HepG2 (cell line): ENCODE measurements around the gene USP7. TPM values are rescaled to one million over a fixed set of nuclear protein-coding genes. Genes with fewer than 3 reads are reported as not detected.

ENCODE experiments used
- AKAP8 ChIP-seq: sonication (generic); formaldehyde crosslinking; IDR thresholded peaks from 2 replicates; pipeline ENCODE4 v1.5.1; 2020; ENCODE audit warnings: mild to moderate bottlenecking, missing genetic modification reagents
- HCFC1 ChIP-seq: fragments of 150-350 bp; IDR thresholded peaks from 2 replicates; pipeline ENCODE4 v1.6.1; 2014; ENCODE audit warnings: low read depth, low read length
- KDM1A ChIP-seq: IDR thresholded peaks from 2 replicates; pipeline ENCODE4 v1.6.1; 2016; ENCODE audit warnings: missing compliant biosample characterization
- KDM2A ChIP-seq: sonication (generic); formaldehyde crosslinking; IDR thresholded peaks from 2 replicates; pipeline ENCODE4 v1.4.0; 2020; ENCODE audit warnings: low read depth, missing genetic modification reagents, borderline replicate concordance
- MAF1 ChIP-seq: sonication (generic); formaldehyde crosslinking; IDR thresholded peaks from 2 replicates; pipeline ENCODE4 v1.5.0; 2020; ENCODE audit warnings: missing genetic modification reagents, borderline replicate concordance
- MED8 ChIP-seq: sonication (generic); formaldehyde crosslinking; IDR thresholded peaks from 2 replicates; pipeline ENCODE4 v1.8.1; 2023; ENCODE audit warnings: mild to moderate bottlenecking, missing genetic modification reagents; ENCODE audit not compliant: insufficient replicate concordance
- PRMT3 ChIP-seq: sonication (generic); formaldehyde crosslinking; IDR thresholded peaks from 2 replicates; pipeline ENCODE4 v1.8.1; 2022; ENCODE audit warnings: low read depth, mild to moderate bottlenecking, moderate library complexity, missing genetic modification reagents, borderline replicate concordance
- RELA ChIP-seq: sonication (generic); formaldehyde crosslinking; IDR thresholded peaks from 2 replicates; pipeline ENCODE4 v1.4.0; 2020; ENCODE audit warnings: missing genetic modification reagents
- SIX1 ChIP-seq: sonication (generic); formaldehyde crosslinking; IDR thresholded peaks from 2 replicates; pipeline ENCODE4 v1.4.0; 2020; ENCODE audit warnings: missing genetic modification reagents, borderline replicate concordance
- TCF12 ChIP-seq, 2 experiments: fragments of 450-650 bp in 1 of 2; sonication (generic) in 1 of 2; formaldehyde crosslinking in 1 of 2; IDR thresholded peaks; 2 replicates each; pipeline versions ENCODE4 v1.6.1 to v1.8.0; 2017 to 2022; ENCODE audit warnings: antibody characterized with exemption in 1 of 2, mild to moderate bottlenecking in 1 of 2, missing genetic modification reagents in 1 of 2, moderate library complexity in 1 of 2
- TMF1 ChIP-seq: sonication (generic); formaldehyde crosslinking; IDR thresholded peaks from 2 replicates; pipeline ENCODE4 v1.8.1; 2022; ENCODE audit warnings: low read depth, missing genetic modification reagents
- ZBTB42 ChIP-seq: sonication (generic); formaldehyde crosslinking; IDR thresholded peaks from 2 replicates; pipeline ENCODE4 v1.5.0; 2020; ENCODE audit warnings: mild to moderate bottlenecking, missing genetic modification reagents
- ZNF292 ChIP-seq: sonication (generic); formaldehyde crosslinking; IDR thresholded peaks from 2 replicates; pipeline ENCODE4 v1.8.1; 2022; ENCODE audit warnings: mild to moderate bottlenecking, low read depth, missing genetic modification reagents, borderline replicate concordance
- ZNF350 ChIP-seq: sonication (generic); formaldehyde crosslinking; IDR thresholded peaks from 2 replicates; pipeline ENCODE4 v1.4.0; 2020; ENCODE audit warnings: mild to moderate bottlenecking, low read depth, missing genetic modification reagents, borderline replicate concordance
- ZNF484 ChIP-seq: sonication (generic); formaldehyde crosslinking; IDR thresholded peaks from 2 replicates; pipeline ENCODE4 v1.5.1; 2020; ENCODE audit warnings: mild to moderate bottlenecking, low read depth, missing genetic modification reagents, borderline replicate concordance
- ZNF564 ChIP-seq: sonication (generic); formaldehyde crosslinking; IDR thresholded peaks from 2 replicates; pipeline ENCODE4 v1.8.1; 2023; ENCODE audit warnings: mild to moderate bottlenecking, missing genetic modification reagents
- ZNF567 ChIP-seq: sonication (generic); formaldehyde crosslinking; IDR thresholded peaks from 2 replicates; pipeline ENCODE4 v1.8.1; 2023; ENCODE audit warnings: mild to moderate bottlenecking, missing genetic modification reagents, borderline replicate concordance
- ZNF761 ChIP-seq: sonication (generic); formaldehyde crosslinking; conservative IDR thresholded peaks from 2 replicates; pipeline ENCODE4 v1.4.0; 2020; ENCODE audit warnings: mild to moderate bottlenecking, missing genetic modification reagents
- ZNF782 ChIP-seq: sonication (generic); formaldehyde crosslinking; IDR thresholded peaks from 2 replicates; pipeline ENCODE4 v1.4.0; 2020; ENCODE audit warnings: missing genetic modification reagents, mild to moderate bottlenecking, borderline replicate concordance
- polyA plus RNA-seq, 8 experiments: library from polyadenylated mRNA; depleted of rRNA in 3 of 8; stranded (reverse) in 7 of 8; unstranded in 1 of 8; fragments of >200 nt; fragmentation: Illumina TruSeq in 4 of 8; extraction: Trizol in 4 of 8; gene quantifications; 2 replicates each; pipeline versions ENCODE4 v1.2.1 to v1.2.3, GENCODE V29; 2011 to 2016; ENCODE audit warnings: low read depth in 4 of 8, missing spikeins in 1 of 8, mixed read lengths in 1 of 8; ENCODE audit not compliant: insufficient read depth in 1 of 8
- total RNA-seq, 5 experiments: library from RNA; depleted of rRNA; stranded (reverse); fragments of >200 nt; fragmentation: Illumina TruSeq; extraction: Trizol; gene quantifications; 2 replicates each; pipeline ENCODE4 v1.2.3, GENCODE V29; 2016; ENCODE audit warnings: low read depth in 1 of 5
- TF ChIP-seq, protein P1 (sequence below): sonication (generic); formaldehyde crosslinking; conservative IDR thresholded peaks from 2 replicates; pipeline ENCODE4 v1.4.0; 2020; ENCODE audit warnings: missing genetic modification reagents
- TF ChIP-seq, protein P2 (sequence below): sonication (generic); formaldehyde crosslinking; IDR thresholded peaks from 2 replicates; pipeline ENCODE4 v1.8.1; 2023; ENCODE audit warnings: mild to moderate bottlenecking, moderate library complexity, missing genetic modification reagents
- TF ChIP-seq, protein P3 (sequence below): sonication (generic); formaldehyde crosslinking; IDR thresholded peaks from 2 replicates; pipeline ENCODE4 v1.8.0; 2022; ENCODE audit warnings: low read depth, missing genetic modification reagents
- TF ChIP-seq, protein P4 (sequence below): sonication (generic); IDR thresholded peaks from 2 replicates; pipeline ENCODE4 v1.6.1; 2016; ENCODE audit warnings: low read depth, borderline replicate concordance

Gene USP7
- total and polyA plus RNA-seq, 2 of the 13 experiments (the other 11 are each of a cell fraction or from before 2014, with no cell fraction given): 52.5 to 173 TPM

DNA sequence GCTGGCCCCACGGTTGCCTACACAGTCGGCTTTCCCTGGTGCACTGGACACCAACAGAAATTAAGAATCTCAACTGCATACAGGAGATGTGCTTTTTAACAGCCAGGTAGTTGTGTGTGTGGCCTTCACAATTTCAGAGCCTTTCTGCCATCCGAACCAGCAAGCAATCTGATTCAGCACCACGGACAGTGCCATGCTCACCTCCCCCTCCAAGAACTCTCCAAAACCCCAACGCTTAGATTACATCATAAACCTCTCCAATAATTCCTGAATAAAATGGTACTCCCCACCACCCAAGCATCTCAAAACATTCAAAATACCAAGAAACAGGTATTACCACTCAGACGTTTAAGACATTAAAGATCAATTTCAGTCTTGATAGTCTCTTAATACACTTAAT is 31.8 kb downstream of the USP7 start (continued):
- TF ChIP-seq, protein P1, sequence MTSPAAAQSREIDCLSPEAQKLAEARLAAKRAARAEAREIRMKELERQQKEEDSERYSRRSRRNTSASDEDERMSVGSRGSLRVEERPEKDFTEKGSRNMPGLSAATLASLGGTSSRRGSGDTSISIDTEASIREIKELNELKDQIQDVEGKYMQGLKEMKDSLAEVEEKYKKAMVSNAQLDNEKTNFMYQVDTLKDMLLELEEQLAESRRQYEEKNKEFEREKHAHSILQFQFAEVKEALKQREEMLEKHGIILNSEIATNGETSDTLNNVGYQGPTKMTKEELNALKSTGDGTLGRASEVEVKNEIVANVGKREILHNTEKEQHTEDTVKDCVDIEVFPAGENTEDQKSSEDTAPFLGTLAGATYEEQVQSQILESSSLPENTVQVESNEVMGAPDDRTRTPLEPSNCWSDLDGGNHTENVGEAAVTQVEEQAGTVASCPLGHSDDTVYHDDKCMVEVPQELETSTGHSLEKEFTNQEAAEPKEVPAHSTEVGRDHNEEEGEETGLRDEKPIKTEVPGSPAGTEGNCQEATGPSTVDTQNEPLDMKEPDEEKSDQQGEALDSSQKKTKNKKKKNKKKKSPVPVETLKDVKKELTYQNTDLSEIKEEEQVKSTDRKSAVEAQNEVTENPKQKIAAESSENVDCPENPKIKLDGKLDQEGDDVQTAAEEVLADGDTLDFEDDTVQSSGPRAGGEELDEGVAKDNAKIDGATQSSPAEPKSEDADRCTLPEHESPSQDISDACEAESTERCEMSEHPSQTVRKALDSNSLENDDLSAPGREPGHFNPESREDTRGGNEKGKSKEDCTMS (CRISPR knock-in tag): 0 out of 2 replicates have a peak, but pooled peaks have one; percentile 72
- TF ChIP-seq PRMT3: no peak
- TF ChIP-seq TCF12 (IDR thresholded peaks at IDR 0.05): no peak
- no peak for TF ChIP-seq TCF12 (CRISPR knock-in tag; IDR thresholded peaks at IDR 0.05)
- no peak for TF ChIP-seq ZNF761
- no peak for TF ChIP-seq RELA (CRISPR knock-in tag)
- no peak for TF ChIP-seq KDM1A (CRISPR knock-in tag)
- no peak for TF ChIP-seq MED8
- peak; percentile 52; the same call in 1 of the 2 replicates for TF ChIP-seq KDM2A
- TF ChIP-seq HCFC1: no peak
- no peak for TF ChIP-seq ZNF350
- TF ChIP-seq ZNF564: no peak
- no peak for TF ChIP-seq ZNF484 (CRISPR knock-in tag)
- TF ChIP-seq SIX1 (CRISPR knock-in tag): peak; percentile 30; the same call in 1 of the 2 replicates
- no peak for TF ChIP-seq ZNF292 (CRISPR knock-in tag)
- TF ChIP-seq, protein P2, sequence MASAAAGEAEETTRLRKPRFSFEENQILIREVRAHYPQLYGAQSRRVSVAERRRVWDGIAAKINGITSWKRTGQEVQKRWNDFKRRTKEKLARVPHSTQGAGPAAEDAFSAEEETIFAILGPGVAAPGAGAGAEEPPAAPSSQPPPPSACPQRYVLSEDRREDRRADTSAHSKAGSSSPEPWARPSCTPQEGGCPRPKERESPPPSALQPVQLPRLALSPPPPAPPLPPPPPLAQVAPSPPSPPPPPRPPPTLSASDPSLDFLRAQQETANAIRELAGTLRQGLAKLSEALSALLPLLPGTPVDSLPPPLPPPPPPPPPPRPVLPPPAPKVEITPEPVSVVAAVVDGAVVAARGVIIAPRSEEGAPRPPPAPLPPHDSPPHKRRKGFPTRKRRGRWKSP (CRISPR knock-in tag): no peak
- peak; percentile 65; the same call in 1 of the 2 replicates for TF ChIP-seq TMF1 (CRISPR knock-in tag)
- no peak for TF ChIP-seq ZBTB42 (CRISPR knock-in tag)
- no peak for TF ChIP-seq ZNF567
- 0 out of 2 replicates have a peak, but pooled peaks have one; percentile 53 for TF ChIP-seq MAF1
- TF ChIP-seq, protein P3, sequence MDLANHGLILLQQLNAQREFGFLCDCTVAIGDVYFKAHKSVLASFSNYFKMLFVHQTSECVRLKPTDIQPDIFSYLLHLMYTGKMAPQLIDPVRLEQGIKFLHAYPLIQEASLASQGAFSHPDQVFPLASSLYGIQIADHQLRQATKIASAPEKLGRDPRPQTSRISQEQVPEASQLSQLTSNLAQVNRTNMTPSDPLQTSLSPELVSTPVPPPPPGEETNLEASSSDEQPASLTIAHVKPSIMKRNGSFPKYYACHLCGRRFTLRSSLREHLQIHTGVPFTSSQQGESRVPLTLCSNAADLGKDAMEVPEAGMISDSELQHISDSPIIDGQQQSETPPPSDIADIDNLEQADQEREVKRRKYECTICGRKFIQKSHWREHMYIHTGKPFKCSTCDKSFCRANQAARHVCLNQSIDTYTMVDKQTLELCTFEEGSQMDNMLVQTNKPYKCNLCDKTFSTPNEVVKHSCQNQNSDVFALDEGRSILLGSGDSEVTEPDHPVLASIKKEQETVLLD (CRISPR knock-in tag): 0 out of 2 replicates have a peak, but pooled peaks have one; percentile 42
- no peak; the same call in 1 of the 2 replicates for TF ChIP-seq AKAP8 (CRISPR knock-in tag)
- no peak for TF ChIP-seq ZNF782 (CRISPR knock-in tag)
- TF ChIP-seq, protein P4, sequence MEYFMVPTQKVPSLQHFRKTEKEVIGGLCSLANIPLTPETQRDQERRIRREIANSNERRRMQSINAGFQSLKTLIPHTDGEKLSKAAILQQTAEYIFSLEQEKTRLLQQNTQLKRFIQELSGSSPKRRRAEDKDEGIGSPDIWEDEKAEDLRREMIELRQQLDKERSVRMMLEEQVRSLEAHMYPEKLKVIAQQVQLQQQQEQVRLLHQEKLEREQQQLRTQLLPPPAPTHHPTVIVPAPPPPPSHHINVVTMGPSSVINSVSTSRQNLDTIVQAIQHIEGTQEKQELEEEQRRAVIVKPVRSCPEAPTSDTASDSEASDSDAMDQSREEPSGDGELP: no peak
